HEK293 (cell line): ENCODE results near the gene LY6G6F.

Experiments
- ELK4 ChIP-seq: IDR thresholded peaks from 2 replicates; pipeline ENCODE4 v1.6.1; 2011; ENCODE audit warnings: mild to moderate bottlenecking, low read depth, low read length, borderline replicate concordance
- PBX3 ChIP-seq: sonication (generic); formaldehyde crosslinking; IDR thresholded peaks from 2 replicates; pipeline ENCODE4 v1.8.1; 2022; ENCODE audit warnings: mild to moderate bottlenecking, moderate library complexity, missing genetic modification reagents
- YY1 ChIP-seq: fragments of 450-650 bp; formaldehyde crosslinking; IDR thresholded peaks from 2 replicates; pipeline ENCODE4 v1.5.1; 2018; ENCODE audit warnings: missing biosample characterization, missing genetic modification characterization
- ZFP41 ChIP-seq: fragments of 450-650 bp; formaldehyde crosslinking; IDR thresholded peaks from 2 replicates; pipeline ENCODE4 v1.5.1; 2016; ENCODE audit warnings: missing biosample characterization, missing genetic modification characterization, borderline replicate concordance
- ZNF184 ChIP-seq: fragments of 450-650 bp; IDR thresholded peaks from 2 replicates; pipeline ENCODE4 v1.5.1; 2018; ENCODE audit warnings: missing biosample characterization, mild to moderate bottlenecking, missing genetic modification characterization
- ZNF302 ChIP-seq: fragments of 450-650 bp; formaldehyde crosslinking; IDR thresholded peaks from 2 replicates; pipeline ENCODE4 v1.5.1; 2016; ENCODE audit warnings: missing biosample characterization, missing genetic modification characterization, low read depth
- ZNF394 ChIP-seq: fragments of 450-650 bp; formaldehyde crosslinking; IDR thresholded peaks from 2 replicates; pipeline ENCODE4 v1.5.1; 2016; ENCODE audit warnings: missing biosample characterization, missing genetic modification characterization, mild to moderate bottlenecking, moderate library complexity, borderline replicate concordance
- TF ChIP-seq, protein P1 (sequence below): fragments of 450-650 bp; formaldehyde crosslinking; IDR thresholded peaks from 2 replicates; pipeline ENCODE4 v1.5.1; 2016; ENCODE audit warnings: missing biosample characterization, missing genetic modification characterization
- TF ChIP-seq, protein P2 (sequence below): fragments of 450-650 bp; formaldehyde crosslinking; IDR thresholded peaks from 2 replicates; pipeline ENCODE4 v1.5.1; 2016; ENCODE audit warnings: missing biosample characterization, missing genetic modification characterization
- TF ChIP-seq, protein P3 (sequence below): fragments of 450-650 bp; formaldehyde crosslinking; IDR thresholded peaks from 2 replicates; pipeline ENCODE4 v1.5.1; 2016; ENCODE audit warnings: missing biosample characterization, missing genetic modification characterization

DNA sequence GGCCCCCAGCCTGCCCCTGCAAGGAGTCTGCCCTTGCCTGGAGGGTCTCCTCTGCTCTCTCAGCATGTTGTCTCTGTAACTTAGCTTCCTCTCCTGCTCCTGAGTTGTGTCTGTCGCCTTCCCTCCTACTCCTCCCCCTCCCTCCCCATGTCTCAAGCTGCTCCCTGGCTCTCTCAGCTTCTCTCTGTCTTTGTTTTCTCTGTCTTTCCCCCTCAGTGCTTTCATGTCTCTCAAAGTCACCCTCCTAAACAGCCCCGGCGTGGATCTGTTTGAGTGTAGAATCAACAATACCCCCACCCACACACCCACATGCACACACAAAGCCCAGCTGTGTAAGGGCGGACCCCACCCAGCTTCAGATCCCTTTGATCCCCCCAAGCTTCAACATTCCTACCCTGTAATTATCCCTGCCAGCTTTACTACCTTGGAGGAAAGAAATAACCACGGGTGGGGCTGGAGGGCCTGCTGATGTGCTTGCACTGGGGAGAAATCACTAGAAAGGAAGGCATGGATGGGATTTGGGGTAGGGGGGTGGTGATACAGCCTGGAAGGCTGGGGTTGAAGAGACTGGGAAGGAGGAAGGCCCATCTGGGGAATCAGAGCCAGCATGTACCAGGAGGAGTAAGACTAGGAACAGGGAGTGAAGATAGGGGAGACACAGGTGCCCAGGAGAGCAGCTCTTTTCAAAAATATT is 7.5 kb downstream of the LY6G6F start:
- TF ChIP-seq, protein P1, sequence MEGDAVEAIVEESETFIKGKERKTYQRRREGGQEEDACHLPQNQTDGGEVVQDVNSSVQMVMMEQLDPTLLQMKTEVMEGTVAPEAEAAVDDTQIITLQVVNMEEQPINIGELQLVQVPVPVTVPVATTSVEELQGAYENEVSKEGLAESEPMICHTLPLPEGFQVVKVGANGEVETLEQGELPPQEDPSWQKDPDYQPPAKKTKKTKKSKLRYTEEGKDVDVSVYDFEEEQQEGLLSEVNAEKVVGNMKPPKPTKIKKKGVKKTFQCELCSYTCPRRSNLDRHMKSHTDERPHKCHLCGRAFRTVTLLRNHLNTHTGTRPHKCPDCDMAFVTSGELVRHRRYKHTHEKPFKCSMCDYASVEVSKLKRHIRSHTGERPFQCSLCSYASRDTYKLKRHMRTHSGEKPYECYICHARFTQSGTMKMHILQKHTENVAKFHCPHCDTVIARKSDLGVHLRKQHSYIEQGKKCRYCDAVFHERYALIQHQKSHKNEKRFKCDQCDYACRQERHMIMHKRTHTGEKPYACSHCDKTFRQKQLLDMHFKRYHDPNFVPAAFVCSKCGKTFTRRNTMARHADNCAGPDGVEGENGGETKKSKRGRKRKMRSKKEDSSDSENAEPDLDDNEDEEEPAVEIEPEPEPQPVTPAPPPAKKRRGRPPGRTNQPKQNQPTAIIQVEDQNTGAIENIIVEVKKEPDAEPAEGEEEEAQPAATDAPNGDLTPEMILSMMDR (tag by site-specific recombination) = no peak
- TF ChIP-seq PBX3 (CRISPR knock-in tag) = no peak
- no peak for TF ChIP-seq ZFP41 (tag by site-specific recombination)
- TF ChIP-seq, protein P2, sequence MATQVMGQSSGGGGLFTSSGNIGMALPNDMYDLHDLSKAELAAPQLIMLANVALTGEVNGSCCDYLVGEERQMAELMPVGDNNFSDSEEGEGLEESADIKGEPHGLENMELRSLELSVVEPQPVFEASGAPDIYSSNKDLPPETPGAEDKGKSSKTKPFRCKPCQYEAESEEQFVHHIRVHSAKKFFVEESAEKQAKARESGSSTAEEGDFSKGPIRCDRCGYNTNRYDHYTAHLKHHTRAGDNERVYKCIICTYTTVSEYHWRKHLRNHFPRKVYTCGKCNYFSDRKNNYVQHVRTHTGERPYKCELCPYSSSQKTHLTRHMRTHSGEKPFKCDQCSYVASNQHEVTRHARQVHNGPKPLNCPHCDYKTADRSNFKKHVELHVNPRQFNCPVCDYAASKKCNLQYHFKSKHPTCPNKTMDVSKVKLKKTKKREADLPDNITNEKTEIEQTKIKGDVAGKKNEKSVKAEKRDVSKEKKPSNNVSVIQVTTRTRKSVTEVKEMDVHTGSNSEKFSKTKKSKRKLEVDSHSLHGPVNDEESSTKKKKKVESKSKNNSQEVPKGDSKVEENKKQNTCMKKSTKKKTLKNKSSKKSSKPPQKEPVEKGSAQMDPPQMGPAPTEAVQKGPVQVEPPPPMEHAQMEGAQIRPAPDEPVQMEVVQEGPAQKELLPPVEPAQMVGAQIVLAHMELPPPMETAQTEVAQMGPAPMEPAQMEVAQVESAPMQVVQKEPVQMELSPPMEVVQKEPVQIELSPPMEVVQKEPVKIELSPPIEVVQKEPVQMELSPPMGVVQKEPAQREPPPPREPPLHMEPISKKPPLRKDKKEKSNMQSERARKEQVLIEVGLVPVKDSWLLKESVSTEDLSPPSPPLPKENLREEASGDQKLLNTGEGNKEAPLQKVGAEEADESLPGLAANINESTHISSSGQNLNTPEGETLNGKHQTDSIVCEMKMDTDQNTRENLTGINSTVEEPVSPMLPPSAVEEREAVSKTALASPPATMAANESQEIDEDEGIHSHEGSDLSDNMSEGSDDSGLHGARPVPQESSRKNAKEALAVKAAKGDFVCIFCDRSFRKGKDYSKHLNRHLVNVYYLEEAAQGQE (tag by site-specific recombination) = no peak
- TF ChIP-seq, protein P3, sequence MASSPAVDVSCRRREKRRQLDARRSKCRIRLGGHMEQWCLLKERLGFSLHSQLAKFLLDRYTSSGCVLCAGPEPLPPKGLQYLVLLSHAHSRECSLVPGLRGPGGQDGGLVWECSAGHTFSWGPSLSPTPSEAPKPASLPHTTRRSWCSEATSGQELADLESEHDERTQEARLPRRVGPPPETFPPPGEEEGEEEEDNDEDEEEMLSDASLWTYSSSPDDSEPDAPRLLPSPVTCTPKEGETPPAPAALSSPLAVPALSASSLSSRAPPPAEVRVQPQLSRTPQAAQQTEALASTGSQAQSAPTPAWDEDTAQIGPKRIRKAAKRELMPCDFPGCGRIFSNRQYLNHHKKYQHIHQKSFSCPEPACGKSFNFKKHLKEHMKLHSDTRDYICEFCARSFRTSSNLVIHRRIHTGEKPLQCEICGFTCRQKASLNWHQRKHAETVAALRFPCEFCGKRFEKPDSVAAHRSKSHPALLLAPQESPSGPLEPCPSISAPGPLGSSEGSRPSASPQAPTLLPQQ (tag by site-specific recombination) = peak; percentile 74; the same call in 1 of the 2 replicates
- TF ChIP-seq ZNF302 (tag by site-specific recombination) = no peak
- TF ChIP-seq ZNF394 (tag by site-specific recombination) = peak; percentile 100
- TF ChIP-seq ELK4 = no peak
- TF ChIP-seq ZNF184 (tag by site-specific recombination) = no peak
- no peak for TF ChIP-seq YY1 (tag by site-specific recombination)
